ENCODE data around the gene FASTK. TPM values are rescaled to one million over a fixed set of nuclear protein-coding genes. Genes with fewer than 3 reads are reported as not detected.

The FASTK gene
- total RNA-seq (ENCODE audit: unreplicated experiment) = 68.0 TPM
- long read RNA-seq, transcript FASTK-201 (10 exons, 1,827 nt) = major isoform, 50 of 76 reads
- long read RNA-seq, partial matches to known transcripts = 4 of 76 reads
- long read RNA-seq, other reads (novel, unspliced or antisense) = 14 of 76 reads

GRCh38 chr7:151080522-151081169 lies at the start of gene FASTK:
Gene FASTK, minus strand, starts transcription at chr7:151080809. Its CDS starts 43 bp downstream, at chr7:151080766.
- Mint-ChIP-seq H3K27ac (ENCODE audit: unreplicated experiment) (no peak within 1 kb of the TSS), H3K36me3 (ENCODE audit: low read depth, unreplicated experiment) (peaks cover 16% of the 10 kb centered on the region), H3K27me3 (ENCODE audit: unreplicated experiment) (peaks cover 16% of the 10 kb centered on the region), H3K9me3 (ENCODE audit: unreplicated experiment) (no peaks in the 10 kb centered on the region), H3K4me3 (ENCODE audit: unreplicated experiment) (peak within 1 kb of the TSS; percentile 94), H3K4me1 (ENCODE audit: unreplicated experiment) (peaks cover 30% of the 10 kb centered on the region)
- peak; percentile 87 for DNase-seq (ENCODE audit: low spot score)
- TF ChIP-seq CTCF (IDR thresholded peaks at IDR 0.05; ENCODE audit: unreplicated experiment) = no peak

- Mint-ChIP-seq H3K36me3 (ENCODE audit: low read depth, unreplicated experiment) (peaks cover 44% of the 10 kb centered on the region), H3K4me3 (ENCODE audit: unreplicated experiment) (peak overlapping the region; percentile 21)
- no peak for TF ChIP-seq CTCF (IDR thresholded peaks at IDR 0.05; ENCODE audit: unreplicated experiment)
Measured at GRCh38 chr7:151129960-151130591, 49.5 kb upstream of the FASTK start.

GRCh38 chr7:151129117-151129959 lies 48.7 kb upstream of the FASTK start:
- H3K9me3 Mint-ChIP-seq (ENCODE audit: unreplicated experiment) = no peaks in the 10 kb centered on the region
- TF ChIP-seq CTCF (IDR thresholded peaks at IDR 0.05; ENCODE audit: unreplicated experiment) = no peak
- H3K4me1 Mint-ChIP-seq (ENCODE audit: unreplicated experiment) = peaks cover 14% of the 10 kb centered on the region
- H3K36me3 Mint-ChIP-seq (ENCODE audit: low read depth, unreplicated experiment) = peaks cover 46% of the 10 kb centered on the region
- H3K4me3 Mint-ChIP-seq (ENCODE audit: unreplicated experiment) = no peak overlapping the region
- no peak for DNase-seq (ENCODE audit: low spot score)
- H3K27ac Mint-ChIP-seq (ENCODE audit: unreplicated experiment) = no peak overlapping the region
- peaks cover 23% of the 10 kb centered on the region for H3K27me3 Mint-ChIP-seq (ENCODE audit: unreplicated experiment)

More at GRCh38 chr7:151129960-151130591, 49.5 kb upstream of the FASTK start:
- Mint-ChIP-seq H3K27ac (ENCODE audit: unreplicated experiment) (no peak overlapping the region), H3K9me3 (ENCODE audit: unreplicated experiment) (no peaks in the 10 kb centered on the region), H3K4me1 (ENCODE audit: unreplicated experiment) (peaks cover 9% of the 10 kb centered on the region), H3K27me3 (ENCODE audit: unreplicated experiment) (peaks cover 23% of the 10 kb centered on the region)
- no peak for DNase-seq (ENCODE audit: low spot score)

- Mint-ChIP-seq H3K36me3 (ENCODE audit: low read depth, unreplicated experiment) (peaks cover 52% of the 10 kb centered on the region), H3K4me1 (ENCODE audit: unreplicated experiment) (peaks cover 16% of the 10 kb centered on the region), H3K27ac (ENCODE audit: unreplicated experiment) (no peak overlapping the region), H3K27me3 (ENCODE audit: unreplicated experiment) (peaks cover 23% of the 10 kb centered on the region), H3K4me3 (ENCODE audit: unreplicated experiment) (no peak overlapping the region), H3K9me3 (ENCODE audit: unreplicated experiment) (no peaks in the 10 kb centered on the region)
- TF ChIP-seq CTCF (IDR thresholded peaks at IDR 0.05; ENCODE audit: unreplicated experiment) = no peak
- DNase-seq (ENCODE audit: low spot score) = no peak
Measured at GRCh38 chr7:151128716-151129115, 48.1 kb upstream of the FASTK start.
